ENCODE measurements around the gene STARD7.
"Not testable (repeated sequence)": the region's sequence is repeated elsewhere in the genome, so short reads cannot be mapped to it uniquely, and the experiment has no call there.

STARD7 gene

DNA sequence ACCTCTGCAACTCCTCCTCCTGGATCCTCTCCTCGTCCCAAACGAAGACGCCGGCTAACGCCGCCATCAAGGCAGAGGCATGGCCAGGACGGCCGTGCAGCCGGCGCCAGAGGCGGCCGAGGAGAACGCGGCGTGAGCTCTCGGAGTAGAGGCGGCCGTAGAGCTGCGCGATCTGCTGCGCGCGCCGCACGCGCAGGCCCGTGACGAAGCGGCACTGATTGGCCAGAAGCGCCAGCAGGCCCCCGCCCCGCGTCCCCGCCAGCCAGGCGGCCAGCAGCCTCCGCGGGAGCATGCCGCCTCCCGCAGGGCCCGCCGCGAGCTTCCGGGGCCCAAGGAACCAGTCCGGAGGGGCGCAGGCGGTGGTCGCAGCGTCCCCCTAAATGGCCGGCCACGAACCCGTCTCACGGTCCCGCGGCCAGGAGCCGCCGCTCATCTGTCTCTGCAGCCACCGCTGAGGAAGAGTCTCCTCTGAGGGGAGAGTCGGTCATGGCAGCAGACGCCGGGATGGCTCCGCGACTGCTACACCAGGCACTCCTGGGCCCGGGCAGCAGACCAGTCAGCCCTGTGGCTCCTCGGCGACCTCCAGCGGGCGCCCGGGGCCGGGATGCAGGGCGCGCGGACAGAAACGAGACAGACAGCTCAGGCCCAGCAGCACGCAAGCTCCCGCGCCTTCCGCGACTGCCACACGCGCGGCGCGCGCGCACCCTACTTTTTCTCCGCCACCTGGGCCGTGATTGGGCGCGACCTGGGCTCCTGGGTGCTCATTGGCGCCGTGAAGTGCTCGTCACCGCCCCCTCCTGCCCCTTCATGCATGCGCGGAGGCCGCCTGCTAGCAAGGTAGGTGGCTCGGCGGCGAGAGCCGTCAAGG lies at the start of gene STARD7:
TSS of gene STARD7 (minus strand) at position 685 of the 868 bp plus-strand sequence. CDS start at position 292, 393 bp downstream.
- Mint-ChIP-seq H3K4me3 (peak within 1 kb of the TSS; percentile 96), H3K9me3 (ENCODE audit: low read depth) (no peaks in the 10 kb centered on the region), H3K27me3 (no peaks in the 10 kb centered on the region), H3K27ac (peak within 1 kb of the TSS; percentile 93), H3K4me1 (ENCODE audit: low read depth) (peaks cover 50% of the 10 kb centered on the region), H3K36me3 (peaks cover 9% of the 10 kb centered on the region)

DNA sequence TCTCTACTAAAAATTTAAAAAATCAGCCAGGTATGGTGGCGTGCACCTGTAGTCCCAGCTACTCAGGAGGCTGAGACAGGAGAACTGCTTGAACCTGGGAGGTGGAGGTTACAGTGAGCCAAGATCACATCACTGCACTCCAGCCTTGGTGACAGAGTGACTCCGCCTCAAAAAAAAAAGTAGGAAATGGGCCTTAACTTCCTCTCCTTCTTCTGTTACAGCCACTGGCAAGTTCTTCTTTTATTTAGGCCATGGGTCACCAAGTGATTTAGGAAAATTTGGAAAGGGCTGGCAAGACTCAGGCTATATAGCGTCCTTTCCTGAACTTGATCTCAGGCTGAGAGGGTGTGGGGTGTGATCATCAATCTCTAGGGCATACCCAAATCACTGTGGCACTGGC lies 49.1 kb upstream of the STARD7 start:
- not testable (repeated sequence) for H3K36me3 Mint-ChIP-seq; H3K27me3 Mint-ChIP-seq; H3K9me3 Mint-ChIP-seq (ENCODE audit: low read depth)
- Mint-ChIP-seq H3K4me3 (peak overlapping the region; percentile 32), H3K27ac (peak overlapping the region; percentile 50), H3K4me1 (ENCODE audit: low read depth) (peaks cover 79% of the 10 kb centered on the region)

DNA sequence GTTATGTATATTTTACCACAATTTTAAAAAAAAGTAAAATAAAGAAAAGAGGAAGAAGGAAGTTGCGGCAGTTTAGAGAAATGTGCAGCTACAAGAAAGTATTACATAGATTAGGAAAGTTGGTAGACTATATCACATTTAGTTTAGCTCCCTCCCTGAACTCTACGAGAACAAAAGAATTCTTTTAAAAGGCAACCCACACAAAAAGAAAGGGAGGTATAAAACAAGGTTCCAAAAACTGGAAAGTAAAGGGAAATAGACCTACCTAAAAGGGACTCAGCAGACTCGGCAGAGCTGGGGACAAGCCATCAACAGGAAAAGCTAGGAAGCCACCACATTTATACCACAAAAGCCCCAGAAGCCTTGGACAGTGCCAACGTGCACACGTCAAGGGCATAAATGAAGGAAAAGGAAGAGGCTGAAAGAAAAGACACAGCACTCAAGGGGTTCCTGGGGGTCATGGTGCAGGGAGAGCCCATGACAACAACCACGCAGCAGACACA lies 48.0 kb upstream of the STARD7 start:
- peak overlapping the region; percentile 65 for H3K4me3 Mint-ChIP-seq
- peak overlapping the region; percentile 94 for H3K27ac Mint-ChIP-seq
- no peaks in the 10 kb centered on the region for H3K9me3 Mint-ChIP-seq (ENCODE audit: low read depth)
- H3K4me1 Mint-ChIP-seq (ENCODE audit: low read depth) = peaks cover 75% of the 10 kb centered on the region
- peaks cover 3% of the 10 kb centered on the region for H3K36me3 Mint-ChIP-seq
- no peaks in the 10 kb centered on the region for H3K27me3 Mint-ChIP-seq

GRCh38 chr2:96254571-96254970 lies 45.9 kb upstream of the STARD7 start:
- Mint-ChIP-seq H3K36me3 (peaks cover 3% of the 10 kb centered on the region), H3K4me1 (ENCODE audit: low read depth) (peaks cover 60% of the 10 kb centered on the region), H3K4me3 (no peak overlapping the region)

GRCh38 chr2:96253006-96253405 lies 44.4 kb upstream of the STARD7 start:
- H3K9me3 Mint-ChIP-seq (ENCODE audit: low read depth) = no peaks in the 10 kb centered on the region
- H3K27me3 Mint-ChIP-seq = no peaks in the 10 kb centered on the region
- peaks cover 47% of the 10 kb centered on the region for H3K4me1 Mint-ChIP-seq (ENCODE audit: low read depth)
- H3K27ac Mint-ChIP-seq = no peak overlapping the region
- H3K36me3 Mint-ChIP-seq = peaks cover 3% of the 10 kb centered on the region
- H3K4me3 Mint-ChIP-seq = no peak overlapping the region

More at GRCh38 chr2:96254571-96254970, 45.9 kb upstream of the STARD7 start:
- H3K27ac Mint-ChIP-seq = peak overlapping the region; percentile 68
- H3K27me3 Mint-ChIP-seq = no peaks in the 10 kb centered on the region
- H3K9me3 Mint-ChIP-seq (ENCODE audit: low read depth) = no peaks in the 10 kb centered on the region

- H3K4me3 Mint-ChIP-seq = no peak overlapping the region
- no peaks in the 10 kb centered on the region for H3K9me3 Mint-ChIP-seq (ENCODE audit: low read depth)
- no peaks in the 10 kb centered on the region for H3K27me3 Mint-ChIP-seq
- H3K27ac Mint-ChIP-seq = no peak overlapping the region
- peaks cover 46% of the 10 kb centered on the region for H3K4me1 Mint-ChIP-seq (ENCODE audit: low read depth)
- H3K36me3 Mint-ChIP-seq = peaks cover 3% of the 10 kb centered on the region
These were observed 43.9 kb upstream of the STARD7 start for GRCh38 chr2:96252526-96252925.

- Mint-ChIP-seq H3K36me3 (peaks cover 3% of the 10 kb centered on the region), H3K9me3 (ENCODE audit: low read depth) (no peaks in the 10 kb centered on the region), H3K27ac (peak overlapping the region; percentile 66), H3K4me1 (ENCODE audit: low read depth) (peaks cover 43% of the 10 kb centered on the region), H3K4me3 (no peak overlapping the region), H3K27me3 (no peaks in the 10 kb centered on the region)
These were observed 43.2 kb upstream of the STARD7 start for GRCh38 chr2:96251721-96252292.

- Mint-ChIP-seq H3K4me3 (no peak overlapping the region), H3K27ac (peak overlapping the region; percentile 66), H3K4me1 (ENCODE audit: low read depth) (peaks cover 44% of the 10 kb centered on the region), H3K27me3 (no peaks in the 10 kb centered on the region), H3K36me3 (peaks cover 4% of the 10 kb centered on the region), H3K9me3 (ENCODE audit: low read depth) (no peaks in the 10 kb centered on the region)
These were observed 41.6 kb upstream of the STARD7 start for GRCh38 chr2:96250188-96250587.

- Mint-ChIP-seq H3K4me3 (no peak overlapping the region), H3K36me3 (peaks cover 4% of the 10 kb centered on the region), H3K9me3 (ENCODE audit: low read depth) (no peaks in the 10 kb centered on the region), H3K4me1 (ENCODE audit: low read depth) (peaks cover 42% of the 10 kb centered on the region), H3K27ac (peak overlapping the region; percentile 54), H3K27me3 (no peaks in the 10 kb centered on the region)
These were observed 41.0 kb upstream of the STARD7 start for GRCh38 chr2:96249654-96250053.

DNA sequence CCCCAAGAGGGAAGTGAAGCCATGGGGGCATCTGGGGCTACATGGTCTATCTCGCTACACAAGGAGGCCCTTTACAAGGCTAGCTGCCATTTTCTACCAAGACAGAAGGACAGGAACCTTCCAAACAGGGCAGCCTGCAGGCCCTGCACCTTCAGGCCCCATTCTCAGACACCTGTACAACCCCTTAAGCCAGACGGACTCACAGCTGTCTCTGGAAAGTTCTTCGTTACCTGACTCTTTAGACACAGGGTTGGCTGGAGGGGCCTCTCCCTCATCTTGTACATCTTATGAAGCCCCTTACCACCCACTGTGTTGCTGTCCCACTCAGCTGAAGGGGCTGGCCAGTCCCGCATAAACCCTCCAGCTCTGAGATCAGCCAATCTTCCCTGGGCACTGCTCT lies 40.0 kb upstream of the STARD7 start:
- Mint-ChIP-seq H3K9me3 (ENCODE audit: low read depth) (no peaks in the 10 kb centered on the region), H3K27me3 (no peaks in the 10 kb centered on the region), H3K4me1 (ENCODE audit: low read depth) (peaks cover 34% of the 10 kb centered on the region), H3K27ac (no peak overlapping the region), H3K36me3 (peaks cover 4% of the 10 kb centered on the region), H3K4me3 (no peak overlapping the region)

GRCh38 chr2:96247896-96248295 lies 39.3 kb upstream of the STARD7 start:
- Mint-ChIP-seq H3K4me3 (no peak overlapping the region), H3K36me3 (peaks cover 4% of the 10 kb centered on the region), H3K27me3 (no peaks in the 10 kb centered on the region), H3K4me1 (ENCODE audit: low read depth) (peaks cover 38% of the 10 kb centered on the region), H3K9me3 (ENCODE audit: low read depth) (no peaks in the 10 kb centered on the region), H3K27ac (peak overlapping the region; percentile 77)

DNA sequence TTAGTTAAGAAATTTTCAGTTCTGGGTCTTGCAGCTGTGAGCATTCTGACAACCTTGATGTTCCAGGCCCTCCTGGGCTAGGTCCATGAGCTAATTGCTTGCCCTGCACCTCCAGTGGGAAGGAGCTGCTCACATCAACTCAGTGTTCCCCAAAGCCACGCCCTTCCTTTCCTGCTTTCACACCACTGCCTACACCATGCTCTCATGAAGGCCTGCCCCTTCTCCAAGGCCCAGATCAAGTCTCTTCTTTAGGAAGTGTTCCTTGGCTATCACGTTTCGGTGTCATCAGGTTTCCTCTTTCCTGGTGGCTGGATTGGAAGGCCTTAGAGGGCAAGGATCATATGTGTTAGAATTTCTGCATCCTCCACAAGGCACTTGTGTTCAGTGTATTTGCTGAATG lies 38.4 kb upstream of the STARD7 start:
- Mint-ChIP-seq H3K27me3 (no peaks in the 10 kb centered on the region), H3K36me3 (peaks cover 4% of the 10 kb centered on the region), H3K9me3 (ENCODE audit: low read depth) (no peaks in the 10 kb centered on the region), H3K4me3 (no peak overlapping the region), H3K4me1 (ENCODE audit: low read depth) (peaks cover 45% of the 10 kb centered on the region), H3K27ac (peak overlapping the region; percentile 2)

DNA sequence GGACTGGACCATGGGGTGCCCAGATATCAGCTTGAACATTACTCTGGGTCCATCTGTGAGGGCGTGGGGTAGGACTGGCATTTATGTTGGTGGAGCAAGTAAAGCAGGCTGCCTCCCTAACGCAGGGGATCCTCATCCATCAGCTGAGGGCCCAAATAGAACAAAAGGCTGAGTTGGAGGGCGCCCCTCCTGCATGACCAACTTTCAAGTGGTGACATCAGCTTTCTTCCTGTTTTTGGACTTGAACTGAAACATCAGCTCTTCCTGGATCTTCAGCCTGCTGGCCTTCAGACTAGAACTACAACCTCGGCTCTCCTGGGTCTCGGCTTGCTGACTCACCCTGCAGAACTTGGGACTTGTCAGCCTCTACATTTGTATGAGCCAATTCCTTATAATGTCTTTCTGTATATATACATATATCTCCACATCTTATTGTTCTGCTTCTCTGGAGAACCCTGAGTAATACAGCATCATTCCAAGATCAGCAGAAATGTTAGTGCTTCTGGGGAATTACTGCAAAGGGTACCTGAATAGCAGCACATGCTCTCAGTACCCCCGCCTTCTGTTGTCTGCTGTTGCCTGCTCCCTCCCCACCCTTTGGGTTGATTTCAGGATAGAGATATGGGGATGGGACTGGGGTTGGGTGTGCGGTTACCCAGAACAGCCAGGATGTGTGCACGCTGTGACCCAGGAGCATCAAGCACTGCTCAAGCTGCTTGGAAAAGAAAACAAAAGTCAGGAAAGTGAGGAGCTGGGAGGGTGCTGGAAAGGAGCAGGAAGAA lies 37.2 kb upstream of the STARD7 start:
- Mint-ChIP-seq H3K27me3 (no peaks in the 10 kb centered on the region), H3K4me1 (ENCODE audit: low read depth) (peaks cover 55% of the 10 kb centered on the region), H3K36me3 (peaks cover 4% of the 10 kb centered on the region), H3K9me3 (ENCODE audit: low read depth) (no peaks in the 10 kb centered on the region), H3K27ac (peak overlapping the region; percentile 72), H3K4me3 (no peak overlapping the region)

GRCh38 chr2:96243843-96244242 lies 35.2 kb upstream of the STARD7 start:
- no peak overlapping the region for H3K4me3 Mint-ChIP-seq
- peaks cover 55% of the 10 kb centered on the region for H3K4me1 Mint-ChIP-seq (ENCODE audit: low read depth)
- H3K9me3 Mint-ChIP-seq (ENCODE audit: low read depth) = no peaks in the 10 kb centered on the region
- no peak overlapping the region for H3K27ac Mint-ChIP-seq
- H3K27me3 Mint-ChIP-seq = no peaks in the 10 kb centered on the region
- H3K36me3 Mint-ChIP-seq = peaks cover 4% of the 10 kb centered on the region
